Left ventricle myocardium inferior (tissue), 1 donor: Measurements from ENCODE around the gene BMPR2. TPM values are rescaled to one million over a fixed set of nuclear protein-coding genes. Genes with fewer than 3 reads are reported as not detected.
A peak's percentile ranks its signal among the peaks of the same experiment; 100 is the strongest.

Experiments
- DNase-seq: peaks from one replicate; pipeline ENCODE4 v3.0.0-alpha.2; 2020
- H3K27ac ChIP-seq: fragments of 200-600 bp; replicated peaks from 2 replicates; pipeline ENCODE4 v1.8.0; 2021
- H3K27me3 ChIP-seq: fragments of 200-600 bp; 2 replicates; pipeline ENCODE4 v1.8.0; 2021; ENCODE audit warnings: low read depth
- H3K36me3 ChIP-seq: fragments of 200-600 bp; 2 replicates; pipeline ENCODE4 v1.8.0; 2021
- H3K4me1 ChIP-seq: fragments of 200-600 bp; 2 replicates; pipeline ENCODE4 v1.8.0; 2021
- H3K4me3 ChIP-seq: fragments of 200-600 bp; 2 replicates; pipeline ENCODE4 v1.8.0; 2021; ENCODE audit warnings: mild to moderate bottlenecking, moderate library complexity
- H3K9me3 ChIP-seq: fragments of 200-600 bp; replicated peaks from 2 replicates; pipeline ENCODE4 v1.8.0; 2021
- CTCF ChIP-seq: fragments of 200-600 bp; IDR thresholded peaks from 2 replicates; pipeline ENCODE4 v1.8.0; 2021; ENCODE audit warnings: antibody characterized with exemption, mild to moderate bottlenecking, borderline replicate concordance
- intact Hi-C: fragments of 100-400 bp; cut with micrococcal nuclease; formaldehyde crosslinking; loops from one replicate; pipeline ENCODE4 v1.11.0; 2022
- total RNA-seq: library from RNA; stranded (reverse); fragmentation: NEBNext Ultra II Directional; extraction: Animal tissue kit (Norgen Biotek cat#: 25700); gene quantifications from one replicate; pipeline ENCODE4 v1.2.1, GENCODE V29; 2021
- donor health status: DM: no; HTN: yes; CAD: no; lungs with severe emphysema.

BMPR2 gene
- total RNA-seq, 1 donor from 2014 or later, result 51.7 TPM

DNA sequence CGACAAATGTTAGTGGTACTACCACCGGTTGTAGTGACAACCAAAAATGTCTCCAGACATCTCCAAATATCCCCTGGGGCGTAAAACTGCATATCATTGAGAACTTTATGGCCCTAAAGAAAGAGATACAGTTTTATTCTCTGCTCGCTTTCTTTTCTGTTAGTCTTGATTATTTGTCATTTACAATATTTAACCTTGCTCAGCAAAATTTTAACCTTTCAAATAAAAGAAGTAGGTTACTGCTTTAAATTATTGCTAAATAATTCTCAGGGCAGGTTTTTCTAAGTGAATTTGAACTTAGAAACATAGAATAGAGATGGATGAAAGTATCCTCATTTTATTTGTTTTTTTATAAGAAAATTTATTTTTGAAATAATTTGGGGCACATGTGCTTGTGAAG, 67.9 kb downstream of the BMPR2 start:
- H3K9me3 ChIP-seq, result no peaks in the 10 kb centered on the region
- H3K27ac ChIP-seq, result no peak overlapping the region
- no peak overlapping the region for H3K4me3 ChIP-seq
- H3K27me3 ChIP-seq, result no peaks in the 10 kb centered on the region
- no peaks in the 10 kb centered on the region for H3K36me3 ChIP-seq
- TF ChIP-seq CTCF, result no peak
- peaks cover 19% of the 10 kb centered on the region for H3K4me1 ChIP-seq
- intact Hi-C loops, result no loop called here
- DNase-seq, result no peak

- Histone ChIP-seq H3K27me3 (no peaks in the 10 kb centered on the region), H3K9me3 (no peaks in the 10 kb centered on the region), H3K27ac (peak overlapping the region; percentile 68), H3K4me1 (peaks cover 34% of the 10 kb centered on the region), H3K36me3 (no peaks in the 10 kb centered on the region), H3K4me3 (no peak overlapping the region)
- TF ChIP-seq CTCF, result no peak
- intact Hi-C loops, result no loop called here
- DNase-seq, result no peak
These were observed 73.2 kb downstream of the BMPR2 start for GRCh38 chr2:202449344-202449743.

- intact Hi-C loops, result no loop called here
- no peak for TF ChIP-seq CTCF
- Histone ChIP-seq H3K9me3 (no peaks in the 10 kb centered on the region), H3K4me1 (peaks cover 43% of the 10 kb centered on the region), H3K4me3 (no peak overlapping the region), H3K27me3 (no peaks in the 10 kb centered on the region), H3K27ac (peak overlapping the region; percentile 68), H3K36me3 (no peaks in the 10 kb centered on the region)
- no peak for DNase-seq
These were observed 74.7 kb downstream of the BMPR2 start for GRCh38 chr2:202450785-202451184.

DNA sequence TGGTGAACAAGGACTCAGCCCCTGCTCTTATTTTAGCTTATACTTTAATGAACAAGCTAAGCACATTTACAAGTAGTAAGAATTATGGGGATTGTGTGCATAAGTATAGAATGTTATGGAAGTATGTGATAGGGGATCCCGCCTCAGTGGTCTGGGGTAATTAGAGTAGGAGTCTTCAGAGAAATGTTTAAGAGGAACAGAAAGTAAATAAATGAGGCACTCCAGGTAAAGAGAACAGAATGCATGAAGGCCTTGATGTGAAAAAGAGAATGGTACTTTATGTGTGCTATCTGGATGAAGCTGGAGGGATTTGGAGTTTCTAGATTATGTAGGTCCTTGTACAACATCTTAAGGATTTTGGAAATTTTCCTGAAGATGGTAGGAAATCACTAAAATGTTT, 76.6 kb downstream of the BMPR2 start:
- TF ChIP-seq CTCF, result no peak
- H3K27me3 ChIP-seq, result no peaks in the 10 kb centered on the region
- intact Hi-C loops, result no loop called here
- no peaks in the 10 kb centered on the region for H3K9me3 ChIP-seq
- H3K36me3 ChIP-seq, result peaks cover 8% of the 10 kb centered on the region
- DNase-seq, result no peak
- peaks cover 43% of the 10 kb centered on the region for H3K4me1 ChIP-seq
- no peak overlapping the region for H3K4me3 ChIP-seq
- no peak overlapping the region for H3K27ac ChIP-seq

DNA sequence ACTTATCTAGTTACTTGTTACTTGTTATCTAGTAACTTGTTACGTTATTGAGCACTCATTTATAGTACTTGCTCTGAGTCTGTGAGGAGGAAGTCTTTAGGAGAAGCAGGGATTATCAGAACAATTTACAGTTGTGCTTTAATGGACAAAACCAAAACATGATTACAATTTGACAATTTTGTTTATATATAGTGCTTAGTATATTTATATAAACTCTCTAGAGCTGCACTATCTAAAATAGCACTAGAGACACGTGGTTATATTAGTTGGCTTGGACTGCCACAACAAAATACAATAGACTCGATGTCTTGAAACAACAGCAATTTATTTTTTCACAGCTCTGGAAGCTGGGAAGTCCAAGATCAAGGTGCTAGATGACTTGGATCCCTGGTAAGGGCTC, 78.4 kb downstream of the BMPR2 start:
- peaks cover 43% of the 10 kb centered on the region for H3K4me1 ChIP-seq
- DNase-seq, result no peak
- H3K9me3 ChIP-seq, result no peaks in the 10 kb centered on the region
- peaks cover 8% of the 10 kb centered on the region for H3K36me3 ChIP-seq
- no peaks in the 10 kb centered on the region for H3K27me3 ChIP-seq
- no peak overlapping the region for H3K4me3 ChIP-seq
- H3K27ac ChIP-seq, result peak overlapping the region; percentile 45
- intact Hi-C loops, result no loop called here
- TF ChIP-seq CTCF, result no peak

- peaks cover 8% of the 10 kb centered on the region for H3K36me3 ChIP-seq
- intact Hi-C loops, result no loop called here
- no peaks in the 10 kb centered on the region for H3K9me3 ChIP-seq
- no peak for TF ChIP-seq CTCF
- no peak overlapping the region for H3K4me3 ChIP-seq
- no peak for DNase-seq
- H3K27me3 ChIP-seq, result no peaks in the 10 kb centered on the region
- H3K4me1 ChIP-seq, result peaks cover 37% of the 10 kb centered on the region
- peak overlapping the region; percentile 45 for H3K27ac ChIP-seq
These were observed 79.0 kb downstream of the BMPR2 start for GRCh38 chr2:202455114-202455513.
